Endothelial cell of hepatic sinusoid (primary cell): Measurements from ENCODE around the gene LHFPL6.

Experiments used
- in situ Hi-C: cut with HindIII; loops from 2 replicates; pipeline ENCODE4 v1.10.0; 2017; ENCODE audit warnings: low sequenced_read_pairs

LHFPL6 gene

GRCh38 chr13:39602614-39603366 is at the start of gene LHFPL6:
TSS of gene LHFPL6 (minus strand) at chr13:39603193.
- in situ Hi-C loops: loop anchor here (10.0 kb wide), 2 partner anchors 188 to 458 kb away; no protein-coding TSS in a partner anchor

DNA sequence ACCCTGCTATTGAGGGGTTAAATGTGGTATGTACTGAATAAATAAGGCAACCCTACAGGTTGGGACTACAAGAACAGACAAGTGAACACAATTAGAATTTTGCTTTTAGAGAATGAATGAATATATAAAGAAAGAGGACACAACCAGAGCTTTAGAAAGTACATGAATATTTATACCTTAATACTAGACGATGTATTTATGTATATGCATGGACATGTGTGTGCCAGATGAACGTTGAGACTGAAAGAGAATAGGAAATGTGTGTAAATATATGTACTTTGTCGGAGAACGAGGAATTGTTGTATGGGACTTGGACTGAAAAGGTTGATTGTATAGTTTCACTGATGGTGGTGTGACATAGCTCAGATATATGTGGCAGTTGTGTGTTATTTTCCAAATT is 43.1 kb upstream of the LHFPL6 start:
- in situ Hi-C loops: no loop called here

- in situ Hi-C loops: no loop called here
Observed at GRCh38 chr13:39641645-39642044, 38.7 kb upstream of the LHFPL6 start.

DNA sequence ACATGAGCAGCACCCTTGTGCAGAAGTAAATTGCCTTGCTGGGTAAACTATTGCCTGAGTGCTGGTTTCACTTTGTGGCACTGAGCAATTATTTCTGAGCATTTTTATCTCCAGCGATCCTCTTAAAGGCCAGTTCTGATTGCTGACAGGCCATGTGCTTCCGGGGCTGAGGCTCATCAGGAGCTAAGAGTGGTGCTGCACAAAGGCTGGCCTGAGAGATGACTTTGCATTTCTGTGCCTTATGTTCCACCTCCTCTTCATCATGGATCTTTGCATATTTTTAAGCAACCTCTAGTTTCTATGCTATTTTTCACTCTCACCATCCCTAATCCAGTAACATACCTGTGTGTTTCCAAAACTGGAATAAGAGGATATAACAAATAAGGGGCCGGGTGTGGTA is 34.9 kb upstream of the LHFPL6 start:
- in situ Hi-C loops: no loop called here

- in situ Hi-C loops: no loop called here
Observed at GRCh38 chr13:39635564-39635963, 32.6 kb upstream of the LHFPL6 start.

- in situ Hi-C loops: no loop called here
Observed at GRCh38 chr13:39632994-39633393, 30.0 kb upstream of the LHFPL6 start.

DNA sequence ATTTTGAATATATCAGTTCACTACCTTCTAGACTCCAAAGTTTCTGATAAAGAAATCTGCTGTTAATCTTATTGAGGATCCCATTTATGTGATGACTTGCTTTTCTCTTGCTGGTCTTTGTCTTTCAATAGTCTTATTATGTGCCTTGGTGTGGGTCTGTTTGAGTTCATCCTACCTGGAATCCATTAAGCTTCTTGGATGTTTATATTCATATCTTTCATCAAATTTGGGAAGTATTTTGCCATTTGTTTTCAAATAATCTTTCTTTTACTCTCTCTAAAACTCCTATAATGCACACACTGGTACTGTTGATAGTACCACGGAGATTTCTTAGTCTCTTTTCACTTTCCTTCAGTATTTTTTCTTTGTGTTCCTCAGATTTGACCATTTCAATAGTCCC is 28.3 kb upstream of the LHFPL6 start:
- in situ Hi-C loops: no loop called here

DNA sequence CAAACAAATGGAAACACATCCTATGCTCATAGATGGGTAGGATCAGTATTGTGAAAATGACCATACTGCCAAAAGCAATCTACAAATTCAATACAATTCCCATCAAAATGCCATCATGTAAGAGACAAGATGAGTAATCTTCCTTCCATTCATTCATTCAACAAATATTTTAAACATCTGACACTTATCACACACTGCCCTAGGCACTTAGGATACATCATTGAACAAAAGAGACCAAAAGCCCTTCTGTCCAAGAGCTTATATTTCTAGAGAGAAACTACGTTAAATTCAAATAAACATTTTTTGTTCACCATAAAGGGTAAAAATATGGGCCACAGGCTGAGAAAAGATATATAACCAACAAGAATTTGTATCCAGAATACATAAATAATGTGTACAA is 20.5 kb upstream of the LHFPL6 start:
- in situ Hi-C loops: no loop called here

DNA sequence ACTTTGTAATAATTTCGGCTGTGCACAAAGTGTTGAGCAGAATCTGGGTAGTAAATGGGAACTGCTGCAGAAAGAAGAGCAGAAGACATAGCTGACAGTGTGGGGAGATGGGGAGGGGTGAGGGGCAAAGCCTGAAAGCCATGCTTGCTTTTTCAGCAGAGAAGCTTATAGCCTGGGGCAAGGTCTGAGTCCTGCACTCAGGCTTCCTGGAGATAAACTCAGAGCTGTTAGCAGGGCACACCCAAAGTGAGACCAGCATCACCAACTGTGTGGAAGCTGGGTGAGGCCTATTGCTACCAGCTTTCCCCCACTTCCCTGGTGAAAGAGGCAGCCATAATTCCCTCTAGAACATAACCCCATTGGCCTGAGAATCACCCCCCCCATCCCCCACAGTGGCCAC is 15.6 kb upstream of the LHFPL6 start:
- in situ Hi-C loops: no loop called here

GRCh38 chr13:39616087-39616694 is 13.2 kb upstream of the LHFPL6 start:
- in situ Hi-C loops: no loop called here

- in situ Hi-C loops: no loop called here
Observed at GRCh38 chr13:39612023-39612637, 9.1 kb upstream of the LHFPL6 start.

- in situ Hi-C loops: loop anchor here (10.0 kb wide), 2 partner anchors 193 to 463 kb away; no protein-coding TSS in a partner anchor
Observed at GRCh38 chr13:39607876-39608275, 4.9 kb upstream of the LHFPL6 start.

GRCh38 chr13:39605677-39606320 is 2.8 kb upstream of the LHFPL6 start:
- in situ Hi-C loops: loop anchor here (10.0 kb wide), 2 partner anchors 191 to 461 kb away; no protein-coding TSS in a partner anchor

DNA sequence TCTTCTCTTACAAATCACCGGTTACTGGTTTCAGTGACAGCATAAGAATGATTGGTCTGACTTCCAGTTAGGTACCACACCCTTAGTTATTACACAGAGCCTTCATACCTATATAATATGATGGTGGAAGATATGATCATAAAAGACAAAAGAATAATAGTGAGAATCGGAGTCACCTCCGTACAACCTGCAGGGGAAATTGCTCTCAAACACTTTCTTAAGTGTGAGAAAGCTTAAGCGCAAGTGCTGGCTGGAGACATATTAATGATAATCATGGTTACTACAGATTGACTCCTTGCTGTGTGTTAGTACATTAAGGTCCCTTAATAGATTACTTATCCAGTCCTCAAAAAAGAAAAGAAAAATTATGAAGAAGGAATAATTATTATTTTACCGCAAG is 1.8 kb upstream of the LHFPL6 start:
- in situ Hi-C loops: loop anchor here (10.0 kb wide), 2 partner anchors 190 to 460 kb away; no protein-coding TSS in a partner anchor

GRCh38 chr13:39603424-39603947 is 493 bp upstream of the LHFPL6 start:
- in situ Hi-C loops: loop anchor here (10.0 kb wide), 2 partner anchors 189 to 459 kb away; no protein-coding TSS in a partner anchor

- in situ Hi-C loops: loop anchor here (10.0 kb wide), 2 partner anchors 187 to 457 kb away; no protein-coding TSS in a partner anchor
Observed at GRCh38 chr13:39602277-39602613, 748 bp downstream of the LHFPL6 start.

- in situ Hi-C loops: loop anchor here (10.0 kb wide), 2 partner anchors 187 to 457 kb away; no protein-coding TSS in a partner anchor
Observed at GRCh38 chr13:39601636-39602035, 1.4 kb downstream of the LHFPL6 start.

DNA sequence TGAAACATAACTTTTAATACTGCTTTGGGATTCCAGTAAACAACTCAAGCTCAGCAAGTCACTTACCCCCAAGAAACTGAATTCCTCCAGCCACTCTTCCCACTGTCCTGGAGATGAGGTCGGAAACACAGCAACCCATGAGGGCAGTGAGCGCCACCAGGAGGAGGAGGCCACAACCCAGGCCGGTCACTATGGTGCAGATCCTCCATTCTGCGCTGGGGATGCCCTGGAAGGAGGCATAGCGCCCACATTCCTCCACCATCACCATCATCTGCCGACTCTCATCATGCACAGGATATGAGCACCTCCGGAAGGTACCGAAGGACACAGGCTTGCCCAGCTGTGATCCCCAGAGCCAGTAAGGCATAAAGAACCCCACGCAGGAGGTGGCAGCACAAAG is 2.2 kb downstream of the LHFPL6 start:
- in situ Hi-C loops: loop anchor here (10.0 kb wide), 2 partner anchors 186 to 456 kb away; no protein-coding TSS in a partner anchor

DNA sequence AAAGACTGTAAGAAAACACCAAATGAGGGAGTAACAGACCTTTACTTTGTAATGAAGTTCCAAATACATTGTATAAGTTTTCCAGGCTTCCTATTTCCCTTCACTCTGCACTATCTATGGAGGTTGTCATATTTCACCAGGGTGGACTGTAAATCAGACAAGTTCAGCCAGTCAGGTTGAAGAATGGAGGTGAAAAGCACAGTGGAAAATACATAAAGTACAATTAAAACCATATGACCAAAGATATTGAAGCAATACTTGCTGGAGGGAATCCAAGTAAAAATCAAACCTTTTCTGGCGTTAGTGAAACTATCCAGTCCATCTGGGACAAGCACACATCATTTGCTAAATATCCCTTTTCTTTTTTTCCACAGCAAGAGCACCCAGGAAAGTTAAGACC is 3.2 kb downstream of the LHFPL6 start:
- in situ Hi-C loops: loop anchor here (10.0 kb wide), 2 partner anchors 185 to 455 kb away; no protein-coding TSS in a partner anchor

DNA sequence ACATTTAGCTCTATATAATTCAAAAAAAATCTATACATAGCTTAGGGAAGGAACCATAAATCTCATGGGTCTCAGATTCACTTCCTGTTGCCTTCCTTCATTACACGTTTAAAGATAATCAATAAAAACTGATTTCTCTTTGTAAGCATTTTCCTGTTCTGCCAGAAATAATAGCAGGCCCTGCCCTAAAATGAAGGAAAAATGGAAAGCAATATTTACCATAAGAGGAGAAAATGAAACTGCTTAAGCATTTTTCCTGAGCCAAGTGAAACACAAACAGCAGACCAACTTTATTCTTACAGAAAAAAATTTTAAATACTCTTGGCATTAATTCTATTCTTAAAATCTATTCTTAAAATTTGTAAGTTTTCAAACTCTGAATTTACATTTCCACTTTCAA is 4.0 kb downstream of the LHFPL6 start:
- in situ Hi-C loops: no loop called here

GRCh38 chr13:39597838-39598237 is 5.2 kb downstream of the LHFPL6 start:
- in situ Hi-C loops: no loop called here
